Smooth muscle cell (in vitro differentiated cells): Measurements from ENCODE around the gene CDH13. TPM values are rescaled to one million over a fixed set of nuclear protein-coding genes. Genes with fewer than 3 reads are reported as not detected.

Experiments used
- DNase-seq: peaks from one replicate; lab custom pipeline; 2025; ENCODE audit not compliant: unreplicated experiment; lab: John Stamatoyannopoulos, UW
- H2AFZ ChIP-seq: fragments of 200-600 bp; sonication (generic); 2 replicates; pipeline ENCODE4 v1.6.0; 2016; ENCODE audit warnings: antibody characterized with exemption, low read depth, mild to moderate bottlenecking
- H3F3A ChIP-seq: fragments of 200-600 bp; sonication (generic); 2 replicates; pipeline ENCODE4 v1.6.0; 2017; ENCODE audit warnings: antibody characterized with exemption, low read depth
- H3K27ac ChIP-seq: fragments of 200-600 bp; sonication (generic); 2 replicates; pipeline ENCODE4 v1.5.1; 2016; ENCODE audit warnings: low read depth, mild to moderate bottlenecking
- H3K27me3 ChIP-seq: fragments of 200-600 bp; sonication (generic); 2 replicates; pipeline ENCODE4 v1.6.1; 2016; ENCODE audit warnings: low read depth, mild to moderate bottlenecking
- H3K36me3 ChIP-seq: fragments of 200-600 bp; sonication (generic); 2 replicates; pipeline ENCODE4 v1.5.1; 2016; ENCODE audit warnings: low read depth
- H3K4me1 ChIP-seq: fragments of 200-600 bp; sonication (generic); 2 replicates; pipeline ENCODE4 v1.5.1; 2016; ENCODE audit warnings: low read depth
- H3K4me2 ChIP-seq: fragments of 200-600 bp; sonication (generic); 2 replicates; pipeline ENCODE4 v1.6.0; 2016; ENCODE audit warnings: mild to moderate bottlenecking
- H3K4me3 ChIP-seq: fragments of 200-600 bp; sonication (generic); 2 replicates; pipeline ENCODE4 v1.5.1; 2016; ENCODE audit warnings: mild to moderate bottlenecking
- H3K79me2 ChIP-seq: fragments of 200-600 bp; sonication (generic); 2 replicates; pipeline ENCODE4 v1.6.0; 2016; ENCODE audit warnings: low read depth, mild to moderate bottlenecking
- H3K9ac ChIP-seq: fragments of 200-600 bp; sonication (generic); 2 replicates; pipeline ENCODE4 v1.6.0; 2016; ENCODE audit warnings: low read depth
- H3K9me3 ChIP-seq: fragments of 200-600 bp; sonication (generic); replicated peaks from 2 replicates; pipeline ENCODE4 v1.5.1; 2016; ENCODE audit warnings: low read depth
- H4K20me1 ChIP-seq: fragments of 200-600 bp; sonication (generic); 2 replicates; pipeline ENCODE4 v1.6.0; 2016; ENCODE audit warnings: low read depth
- CTCF ChIP-seq: fragments of 200-600 bp; sonication (generic); IDR thresholded peaks from 2 replicates; pipeline ENCODE4 v1.5.1; 2017; ENCODE audit warnings: borderline replicate concordance, mild to moderate bottlenecking, antibody characterized with exemption; ENCODE audit not compliant: insufficient read depth, poor library complexity, severe bottlenecking
- WGBS: methylation state at CpG from one replicate; pipeline ENCODE4 v1.1.7; 2016; ENCODE audit warnings: low lambda C conversion rate; 5-methylcytosine and 5-hydroxymethylcytosine counted together
- polyA plus RNA-seq: library from polyadenylated mRNA; unstranded; fragments of >200 nt; fragmentation: Nextera tagmentation; extraction: Ambion mirVana; gene quantifications from 2 replicates; pipeline ENCODE4 v1.2.1, GENCODE V29; 2016
- total RNA-seq: library from RNA; depleted of rRNA; stranded (reverse); fragments of >200 nt; gene quantifications from 2 replicates; pipeline ENCODE4 v1.2.3, GENCODE V29; 2014

The CDH13 gene
- total and polyA plus RNA-seq, 2 experiments from 2014 or later: 12.1 to 32.2 TPM

GRCh38 chr16:82623241-82623640 is 3.5 kb upstream of the CDH13 start:
- peaks cover 5% of the 10 kb centered on the region for H3K4me1 ChIP-seq
- no peaks in the 10 kb centered on the region for H3K79me2 ChIP-seq
- H2AFZ ChIP-seq: no peak overlapping the region
- no peak overlapping the region for H3K9ac ChIP-seq
- peaks cover 50% of the 10 kb centered on the region for H3K27me3 ChIP-seq
- no peak overlapping the region for H3K27ac ChIP-seq
- H4K20me1 ChIP-seq: no peaks in the 10 kb centered on the region
- H3K4me2 ChIP-seq: no peak overlapping the region
- WGBS: 84% methylated on average over 7 of the region's 7 CpGs
- no peaks in the 10 kb centered on the region for H3F3A ChIP-seq
- no peaks in the 10 kb centered on the region for H3K9me3 ChIP-seq
- H3K36me3 ChIP-seq: no peaks in the 10 kb centered on the region
- no peak overlapping the region for H3K4me3 ChIP-seq
- TF ChIP-seq CTCF: no peak
- no peak for DNase-seq

GRCh38 chr16:82625066-82625968 is 1.5 kb upstream of the CDH13 start:
- TF ChIP-seq CTCF: no peak
- no peaks in the 10 kb centered on the region for H3K36me3 ChIP-seq
- peaks cover 15% of the 10 kb centered on the region for H3K4me1 ChIP-seq
- H3K9ac ChIP-seq: no peak overlapping the region
- H4K20me1 ChIP-seq: no peaks in the 10 kb centered on the region
- H3K79me2 ChIP-seq: no peaks in the 10 kb centered on the region
- H3K4me3 ChIP-seq: no peak overlapping the region
- WGBS: 94% methylated on average over 8 of the region's 8 CpGs
- no peak for DNase-seq
- peaks cover 36% of the 10 kb centered on the region for H3K27me3 ChIP-seq
- no peak overlapping the region for H3K4me2 ChIP-seq
- no peaks in the 10 kb centered on the region for H3K9me3 ChIP-seq
- H2AFZ ChIP-seq: no peak overlapping the region
- H3K27ac ChIP-seq: no peak overlapping the region
- H3F3A ChIP-seq: peaks cover 7% of the 10 kb centered on the region

- H3K4me3 ChIP-seq: peak overlapping the region; percentile 63
- H3K9ac ChIP-seq: peak overlapping the region; percentile 30
- no peaks in the 10 kb centered on the region for H3K79me2 ChIP-seq
- H4K20me1 ChIP-seq: no peaks in the 10 kb centered on the region
- H3F3A ChIP-seq: peaks cover 7% of the 10 kb centered on the region
- no peaks in the 10 kb centered on the region for H3K36me3 ChIP-seq
- peaks cover 15% of the 10 kb centered on the region for H3K4me1 ChIP-seq
- H3K27ac ChIP-seq: no peak overlapping the region
- no peaks in the 10 kb centered on the region for H3K9me3 ChIP-seq
- 15% methylated on average over 13 of the region's 13 CpGs for WGBS
- peak overlapping the region; percentile 88 for H2AFZ ChIP-seq
- peak overlapping the region; percentile 98 for H3K4me2 ChIP-seq
- DNase-seq: no peak
- H3K27me3 ChIP-seq: peaks cover 36% of the 10 kb centered on the region
- no peak for TF ChIP-seq CTCF
These were observed 1.3 kb downstream of the CDH13 start for GRCh38 chr16:82628088-82628423.

- no peaks in the 10 kb centered on the region for H3K36me3 ChIP-seq
- H2AFZ ChIP-seq: no peak overlapping the region
- WGBS: 75% methylated on average over 3 of the region's 3 CpGs
- peaks cover 33% of the 10 kb centered on the region for H3K27me3 ChIP-seq
- peak overlapping the region; percentile 98 for H3K4me2 ChIP-seq
- peak overlapping the region; percentile 59 for H3K27ac ChIP-seq
- no peak overlapping the region for H3K4me3 ChIP-seq
- H3K9ac ChIP-seq: no peak overlapping the region
- no peak for DNase-seq
- peaks cover 7% of the 10 kb centered on the region for H3F3A ChIP-seq
- TF ChIP-seq CTCF: no peak
- H3K4me1 ChIP-seq: peaks cover 15% of the 10 kb centered on the region
- no peaks in the 10 kb centered on the region for H4K20me1 ChIP-seq
- no peaks in the 10 kb centered on the region for H3K79me2 ChIP-seq
- H3K9me3 ChIP-seq: no peaks in the 10 kb centered on the region
These were observed 1.9 kb downstream of the CDH13 start for GRCh38 chr16:82628711-82629110.
